ENCODE results near the gene ZNF184. TPM values are rescaled to one million over a fixed set of nuclear protein-coding genes. Genes with fewer than 3 reads are reported as not detected.

The ZNF184 gene
- total and polyA plus RNA-seq, 10 of the 15 experiments (the other 5 are each of a cell fraction or from before 2014, with no cell fraction given), result 4.1 to 15.1 (median 8.3) TPM

GRCh38 chr6:27479319-27480182 is 6.6 kb upstream of the ZNF184 start:
- Histone ChIP-seq H2AFZ (ENCODE audit: control insufficient read depth, low read depth, low read length) (peak overlapping the region; percentile 98), H3K4me1 (ENCODE audit: control insufficient read depth, insufficient read depth, low read length) (no peaks in the 10 kb centered on the region), H3K4me3 (peak overlapping the region; percentile 78), H3K4me2 (ENCODE audit: control insufficient read depth, insufficient read depth) (peak overlapping the region; percentile 55), H3K27me3 (replicated peaks in 1 of 2; ENCODE audit: control insufficient read depth in 2 of 2, insufficient read depth in 2 of 2, low read length in 1 of 2) (no peaks in the 10 kb centered on the region), H3K9ac (ENCODE audit: control insufficient read depth, insufficient read depth, low read length) (peak overlapping the region; percentile 76), H3K27ac (ENCODE audit: control insufficient read depth, insufficient read depth) (peak overlapping the region; percentile 91), H3K36me3 (ENCODE audit: control insufficient read depth in 2 of 2, insufficient read depth in 2 of 2, low read length in 1 of 2) (no peaks in the 10 kb centered on the region), H4K20me1 (ENCODE audit: control insufficient read depth, insufficient read depth) (no peaks in the 10 kb centered on the region), H3K79me2 (ENCODE audit: control insufficient read depth, insufficient read depth, low read length) (no peaks in the 10 kb centered on the region), H3K9me3 (replicated peaks; ENCODE audit: control insufficient read depth, insufficient read depth, low read length) (no peaks in the 10 kb centered on the region)
- FAIRE-seq, result peak; percentile 94
- CTCF ChIA-PET, result interaction anchor here (1.0 to 1.7 kb wide), 7 partner anchors 10 to 1063 kb away, joined by 3 to 7 read pairs (median 5); no protein-coding TSS in a partner anchor
- SMC1A ChIA-PET (ENCODE audit: uncharacterized antibody, unreplicated experiment), result interaction anchor here (0.7 to 1.6 kb wide), 7 partner anchors 9 to 316 kb away, joined by 3 to 5 read pairs (median 3); no protein-coding TSS in a partner anchor
- TSS peak; percentile 62 for BruUV-seq (replicated peaks)
- DNase-seq (ENCODE audit: low read depth, low spot score), result peak; percentile 97
- RAD21 ChIA-PET (ENCODE audit: unreplicated experiment), result interaction anchor here (0.6 to 1.9 kb wide), 12 partner anchors 15 to 423 kb away, joined by 3 to 6 read pairs (median 4); a partner anchor contains a TSS
- peak; percentile 86 for ATAC-seq
- intact Hi-C loops (cut with micrococcal nuclease; ENCODE audit: unreplicated experiment), result loop anchor here (2.0 to 10.0 kb wide), 5 partner anchors 23 to 1155 kb away; partner anchors contain the start of gene POM121L2
- 3% methylated on average over 33 of the region's 33 CpGs for WGBS (ENCODE audit: insufficient coverage, insufficient replicate concordance, low lambda C conversion rate, missing lambda C conversion rate)
- POLR2A ChIA-PET, result interaction anchor here (0.6 to 0.9 kb wide), 3 partner anchors 10 to 867 kb away, joined by 3 to 4 read pairs (median 3); a partner anchor contains a TSS
- in situ Hi-C loops (cut with MboI), result loop anchor here (10.0 kb wide), 2 partner anchors 415 to 1155 kb away; a partner anchor contains a TSS
- TF ChIP-seq NR2C2 (IDR thresholded peaks at IDR 0.05; ENCODE audit: borderline replicate concordance, control insufficient read depth, insufficient read length, low read depth), result no peak
- TF ChIP-seq ZBTB40 (IDR thresholded peaks at IDR 0.05; ENCODE audit: borderline replicate concordance), result peak; percentile 73; the same call in 1 of the 2 replicates
- 0 out of 2 replicates have a peak, but pooled peaks have one; percentile 24 for TF ChIP-seq ZBED1 (IDR thresholded peaks at IDR 0.05; ENCODE audit: borderline replicate concordance)
- TF ChIP-seq POU2F2 (IDR thresholded peaks at IDR 0.05; ENCODE audit: borderline replicate concordance, low read depth, low read length), result no peak
- TF ChIP-seq FOS (IDR thresholded peaks at IDR 0.05; ENCODE audit: borderline replicate concordance, extremely low read depth, insufficient read length), result no peak
- TF ChIP-seq TCF12 (IDR thresholded peaks at IDR 0.05; ENCODE audit: low read depth, low read length), result no peak
- no peak for TF ChIP-seq HDGF (IDR thresholded peaks at IDR 0.05)
- no peak for TF ChIP-seq PML (IDR thresholded peaks at IDR 0.05; ENCODE audit: low read length)
- no peak for TF ChIP-seq ZBTB33 (IDR thresholded peaks at IDR 0.05)
- no peak for TF ChIP-seq ZBTB11 (CRISPR knock-in tag; IDR thresholded peaks at IDR 0.05)
- TF ChIP-seq NRF1 (conservative IDR thresholded peaks at IDR 0.05; ENCODE audit: low read depth, low read length), result no peak
- peak; percentile 93 for TF ChIP-seq ZSCAN29 (IDR thresholded peaks at IDR 0.05)
- TF ChIP-seq MXI1 (IDR thresholded peaks at IDR 0.05; ENCODE audit: low read depth, low read length), result peak; percentile 83

Measured in GM12878 (cell line).